NCI-H774 (cell line): ENCODE data around the gene LZIC.

Source experiments
- DNase-seq: peaks from one replicate; lab custom pipeline; 2025; lab: John Stamatoyannopoulos, UW

The LZIC gene

DNA sequence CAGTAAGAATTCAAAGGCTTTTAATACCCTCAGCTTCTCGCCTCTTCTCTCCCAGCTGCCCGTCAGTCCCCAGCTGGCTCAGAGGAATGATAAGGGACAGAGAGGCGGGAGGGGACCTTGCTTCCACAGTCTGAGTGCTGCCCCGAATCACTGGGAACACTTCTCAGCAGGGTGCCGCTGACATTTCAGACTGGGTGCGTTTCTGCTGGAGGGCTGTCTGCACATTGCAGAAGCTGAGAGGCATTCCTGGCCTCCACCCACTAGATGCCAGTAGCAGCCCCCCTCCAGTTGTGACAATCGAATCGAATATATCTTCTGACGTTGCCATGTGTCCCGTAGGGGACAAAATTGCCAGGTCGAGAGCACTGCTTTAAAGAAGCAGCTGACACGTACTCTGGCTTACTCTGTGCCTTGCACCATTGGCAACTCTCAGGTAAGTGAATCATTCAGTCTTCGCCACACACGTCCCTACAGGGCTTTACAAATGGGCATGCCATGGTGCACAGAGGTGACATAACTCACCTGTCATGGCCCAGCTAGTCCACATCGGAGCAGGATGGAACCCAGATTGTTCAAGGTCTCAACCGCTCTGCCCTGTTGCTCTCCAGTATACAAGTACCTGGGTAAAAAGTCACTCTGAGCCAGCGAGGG lies 57.0 kb downstream of the LZIC start:
- no peak for DNase-seq

DNA sequence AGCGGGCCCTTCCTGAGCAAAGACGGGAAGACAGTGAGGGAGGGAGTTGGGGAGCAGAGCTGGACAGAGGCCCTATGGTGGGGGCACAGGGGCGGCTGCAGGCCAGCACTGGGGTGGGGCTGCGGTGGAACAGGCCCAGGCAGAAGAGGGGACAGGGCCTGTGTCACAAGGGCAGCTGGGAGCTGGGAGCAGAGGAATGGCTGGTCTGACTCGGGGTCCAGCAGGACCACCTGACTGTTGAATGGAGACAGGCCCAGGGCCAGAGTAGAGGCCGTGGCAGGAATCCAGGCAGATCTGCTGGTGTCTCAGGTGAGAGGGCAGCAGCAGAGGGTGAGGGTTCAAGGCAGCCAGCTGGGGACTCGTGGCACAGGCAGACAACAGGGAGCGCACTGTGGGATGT lies 58.4 kb downstream of the LZIC start:
- no peak for DNase-seq

DNA sequence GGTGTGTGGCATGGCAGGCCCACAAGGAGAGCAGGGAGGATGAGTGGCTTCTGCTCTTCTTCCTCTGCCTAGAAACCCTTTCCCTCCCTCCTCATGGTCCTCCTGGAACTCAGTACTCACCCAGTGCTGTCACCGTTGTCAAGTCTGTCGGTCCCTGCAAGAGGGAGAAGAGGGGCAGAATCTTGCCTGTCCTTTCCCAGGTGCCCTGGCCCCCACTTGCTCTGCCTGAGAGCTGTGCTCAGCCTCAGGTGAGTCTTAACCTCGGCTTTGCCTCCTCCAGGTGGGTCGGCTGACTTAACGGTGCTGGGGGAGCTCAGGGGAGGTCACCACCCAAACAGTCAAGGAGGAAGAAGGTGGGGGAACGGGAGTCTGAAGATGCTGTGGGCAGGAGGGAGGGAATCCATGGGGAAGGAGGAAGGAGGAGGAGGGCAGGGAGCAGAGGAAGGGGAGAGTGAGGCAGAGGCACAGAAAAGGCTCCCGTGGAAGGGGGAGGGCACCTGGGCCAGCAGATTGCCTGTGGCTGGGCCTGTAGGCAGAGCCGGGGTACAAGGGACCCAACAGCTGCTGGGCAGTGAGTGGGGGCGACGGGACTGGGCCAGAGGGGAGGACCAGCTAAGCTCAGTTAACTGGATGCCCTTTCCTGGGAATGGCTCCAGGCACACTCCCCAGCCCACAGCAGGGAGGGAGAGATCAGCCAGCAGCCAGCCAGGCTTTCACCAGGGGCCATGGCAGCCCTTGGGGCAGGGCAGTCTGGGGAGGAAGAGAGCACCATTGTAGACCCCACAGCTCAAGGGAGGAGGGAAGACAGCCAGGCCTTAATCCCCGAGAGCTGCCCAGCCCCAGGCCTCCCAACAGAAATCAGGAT lies 59.4 kb downstream of the LZIC start:
- DNase-seq, result no peak

- no peak for DNase-seq
Observed at GRCh38 chr1:9882945-9883303, 60.3 kb downstream of the LZIC start.

DNA sequence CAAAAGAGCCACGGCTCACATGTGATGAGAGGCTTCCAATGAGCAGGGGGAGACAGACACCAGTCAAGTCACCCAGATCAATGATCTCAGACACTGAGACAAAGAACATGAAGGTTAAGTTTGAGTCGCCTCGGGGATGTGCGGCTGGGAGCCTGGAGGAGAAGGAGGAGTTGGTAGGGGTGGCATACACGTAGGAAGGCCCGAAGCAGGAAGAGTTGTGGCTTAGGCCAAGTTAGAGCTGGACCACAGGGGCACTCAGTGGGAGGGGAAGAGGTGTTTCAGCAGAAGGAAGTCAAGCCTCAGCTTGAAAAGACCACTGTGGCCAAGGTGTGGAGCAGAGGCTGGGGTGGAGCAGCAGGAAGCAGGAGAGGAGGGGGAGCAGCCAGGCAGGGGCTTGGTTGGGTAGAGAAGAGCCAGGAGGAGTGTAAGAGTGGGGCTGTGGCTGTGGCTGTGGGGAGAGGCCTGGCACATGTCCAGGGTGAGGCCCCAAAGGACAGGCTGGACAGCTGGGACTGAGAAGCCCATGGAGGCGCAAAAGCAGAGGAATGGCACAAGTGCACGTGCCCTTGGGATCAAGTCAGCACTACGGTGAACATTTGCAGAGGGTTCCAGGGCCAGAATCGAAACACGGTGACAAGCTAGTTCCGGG lies 60.8 kb downstream of the LZIC start:
- DNase-seq, result no peak

DNA sequence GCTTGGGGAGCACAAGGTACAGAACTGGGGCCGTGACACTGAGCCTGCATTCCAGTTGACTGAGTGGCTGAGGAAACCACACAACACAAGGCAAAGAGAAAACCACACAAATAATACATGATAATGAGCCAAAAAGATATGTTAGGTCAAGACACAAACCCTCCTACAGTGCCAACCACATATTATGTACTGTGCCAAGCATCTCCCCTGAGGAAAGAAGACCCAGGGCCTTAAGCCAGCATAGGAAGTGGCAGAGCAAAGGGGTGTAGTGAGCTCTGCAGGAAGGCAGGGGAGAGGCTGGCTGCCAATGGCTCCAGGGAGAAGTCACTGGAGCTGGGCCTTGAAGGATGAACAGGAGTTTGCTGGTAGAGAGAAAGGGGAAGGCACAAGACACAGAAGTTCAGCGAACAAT lies 61.3 kb downstream of the LZIC start:
- DNase-seq, result no peak
